ENCODE results near the gene DIS3. TPM values are rescaled to one million over a fixed set of nuclear protein-coding genes. Genes with fewer than 3 reads are reported as not detected.

DIS3 gene
- total and polyA plus RNA-seq, 2 donors (not counting 1 experiment from before 2014, with no cell fraction given): 31.9 to 41.4 TPM

DNA sequence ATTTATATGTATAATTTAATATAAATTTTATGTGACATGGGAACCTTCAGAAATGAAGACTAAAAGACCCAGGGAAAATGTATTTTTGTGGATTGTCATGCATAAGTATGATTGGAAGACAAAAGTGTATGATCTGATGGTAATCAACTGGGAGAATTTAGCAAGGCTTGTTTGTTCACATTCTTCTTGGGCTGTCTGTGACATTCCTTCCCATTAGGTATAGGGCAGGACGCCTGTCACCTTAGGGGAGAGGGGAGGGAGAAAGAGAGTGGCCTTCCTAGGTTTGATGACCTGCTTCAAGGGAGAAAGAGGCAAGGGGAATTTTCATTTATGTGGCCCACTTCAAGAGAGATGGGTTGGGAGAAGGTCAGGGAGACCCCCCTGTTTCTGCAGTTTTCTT lies 22.6 kb upstream of the DIS3 start:
- H2AFZ ChIP-seq (ENCODE audit: low read length): no peak overlapping the region
- H3K79me2 ChIP-seq (ENCODE audit: control insufficient read depth, insufficient read depth, low read length): no peaks in the 10 kb centered on the region
- H3K4me1 ChIP-seq (ENCODE audit: control insufficient read depth, extremely low read depth, insufficient read depth, low read length): no peaks in the 10 kb centered on the region
- no peak overlapping the region for H3K4me3 ChIP-seq (replicated peaks in 1 of 4; ENCODE audit: control extremely low read depth in 1 of 4, insufficient read depth in 1 of 4, low read depth in 3 of 4, low read length in 4 of 4)
- H3K36me3 ChIP-seq (ENCODE audit: control insufficient read depth, insufficient read depth, low read length): no peaks in the 10 kb centered on the region
- TF ChIP-seq EZH2 (IDR thresholded peaks at IDR 0.05; ENCODE audit: low read length, missing control alignments): no peak
- TF ChIP-seq, protein P1, sequence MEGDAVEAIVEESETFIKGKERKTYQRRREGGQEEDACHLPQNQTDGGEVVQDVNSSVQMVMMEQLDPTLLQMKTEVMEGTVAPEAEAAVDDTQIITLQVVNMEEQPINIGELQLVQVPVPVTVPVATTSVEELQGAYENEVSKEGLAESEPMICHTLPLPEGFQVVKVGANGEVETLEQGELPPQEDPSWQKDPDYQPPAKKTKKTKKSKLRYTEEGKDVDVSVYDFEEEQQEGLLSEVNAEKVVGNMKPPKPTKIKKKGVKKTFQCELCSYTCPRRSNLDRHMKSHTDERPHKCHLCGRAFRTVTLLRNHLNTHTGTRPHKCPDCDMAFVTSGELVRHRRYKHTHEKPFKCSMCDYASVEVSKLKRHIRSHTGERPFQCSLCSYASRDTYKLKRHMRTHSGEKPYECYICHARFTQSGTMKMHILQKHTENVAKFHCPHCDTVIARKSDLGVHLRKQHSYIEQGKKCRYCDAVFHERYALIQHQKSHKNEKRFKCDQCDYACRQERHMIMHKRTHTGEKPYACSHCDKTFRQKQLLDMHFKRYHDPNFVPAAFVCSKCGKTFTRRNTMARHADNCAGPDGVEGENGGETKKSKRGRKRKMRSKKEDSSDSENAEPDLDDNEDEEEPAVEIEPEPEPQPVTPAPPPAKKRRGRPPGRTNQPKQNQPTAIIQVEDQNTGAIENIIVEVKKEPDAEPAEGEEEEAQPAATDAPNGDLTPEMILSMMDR (conservative IDR thresholded peaks at IDR 0.05 in 1 of 2, IDR thresholded peaks at IDR 0.05 in 1 of 2; ENCODE audit: low read depth in 1 of 2, low read length in 2 of 2): no peak
- no peaks in the 10 kb centered on the region for H4K20me1 ChIP-seq (ENCODE audit: control insufficient read depth, extremely low read depth, insufficient read depth, low read length)
- no peaks in the 10 kb centered on the region for H3K27me3 ChIP-seq (ENCODE audit: control insufficient read depth, insufficient read depth, low read length)
- no peak overlapping the region for H3K27ac ChIP-seq (ENCODE audit: insufficient read depth, low read length)
- H3K9me3 ChIP-seq (ENCODE audit: control insufficient read depth, insufficient read depth, low read depth, low read length): no peaks in the 10 kb centered on the region
- no peak overlapping the region for H3K9ac ChIP-seq (ENCODE audit: insufficient read depth, low read length)
- no peak overlapping the region for H3K4me2 ChIP-seq (ENCODE audit: extremely low read depth, insufficient read depth, low read length)
- no peak for DNase-seq (ENCODE audit: low read depth in 2 of 2)

DNA sequence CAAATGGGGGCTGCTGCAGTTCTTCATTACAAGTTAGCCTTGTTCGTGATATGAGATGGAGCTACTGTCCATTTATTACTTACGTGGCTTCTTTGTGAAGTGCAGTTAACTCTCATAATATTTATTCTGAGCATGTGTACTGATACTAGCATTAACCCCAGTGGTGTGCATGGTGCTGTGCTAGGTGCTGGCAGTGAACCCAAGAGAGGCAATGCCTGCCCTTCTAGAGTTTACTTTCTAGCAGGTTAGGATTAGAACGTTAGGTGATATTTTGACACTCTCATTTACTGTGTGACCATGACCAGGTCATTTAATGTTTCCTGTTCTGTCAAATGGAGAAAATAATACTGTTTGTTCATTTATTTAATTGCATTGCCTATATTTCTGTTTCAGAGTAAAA lies 17.1 kb upstream of the DIS3 start:
- Histone ChIP-seq H3K4me1 (ENCODE audit: control insufficient read depth, extremely low read depth, insufficient read depth, low read length) (no peaks in the 10 kb centered on the region), H3K36me3 (ENCODE audit: control insufficient read depth, insufficient read depth, low read length) (no peaks in the 10 kb centered on the region), H3K4me3 (replicated peaks in 1 of 4; ENCODE audit: control extremely low read depth in 1 of 4, insufficient read depth in 1 of 4, low read depth in 3 of 4, low read length in 4 of 4) (no peak overlapping the region), H4K20me1 (ENCODE audit: control insufficient read depth, extremely low read depth, insufficient read depth, low read length) (no peaks in the 10 kb centered on the region), H3K27ac (ENCODE audit: insufficient read depth, low read length) (no peak overlapping the region), H3K9me3 (ENCODE audit: control insufficient read depth, insufficient read depth, low read depth, low read length) (no peaks in the 10 kb centered on the region), H3K9ac (ENCODE audit: insufficient read depth, low read length) (no peak overlapping the region), H3K79me2 (ENCODE audit: control insufficient read depth, insufficient read depth, low read length) (no peaks in the 10 kb centered on the region), H3K27me3 (ENCODE audit: control insufficient read depth, insufficient read depth, low read length) (no peaks in the 10 kb centered on the region), H2AFZ (ENCODE audit: low read length) (no peak overlapping the region), H3K4me2 (ENCODE audit: extremely low read depth, insufficient read depth, low read length) (no peak overlapping the region)
- no peak for TF ChIP-seq EZH2 (IDR thresholded peaks at IDR 0.05; ENCODE audit: low read length, missing control alignments)
- TF ChIP-seq, protein P1 (conservative IDR thresholded peaks at IDR 0.05 in 1 of 2, IDR thresholded peaks at IDR 0.05 in 1 of 2; ENCODE audit: low read depth in 1 of 2, low read length in 2 of 2): no peak
- no peak for DNase-seq (ENCODE audit: low read depth in 2 of 2)

GRCh38 chr13:72792640-72793039 lies 10.9 kb upstream of the DIS3 start:
- DNase-seq (ENCODE audit: low read depth in 2 of 2): no peak
- Histone ChIP-seq H3K27me3 (ENCODE audit: control insufficient read depth, insufficient read depth, low read length) (no peaks in the 10 kb centered on the region), H3K4me2 (ENCODE audit: extremely low read depth, insufficient read depth, low read length) (no peak overlapping the region), H3K4me3 (replicated peaks in 1 of 4; ENCODE audit: control extremely low read depth in 1 of 4, insufficient read depth in 1 of 4, low read depth in 3 of 4, low read length in 4 of 4) (no peak overlapping the region), H3K36me3 (ENCODE audit: control insufficient read depth, insufficient read depth, low read length) (peaks cover 2% of the 10 kb centered on the region), H3K27ac (ENCODE audit: insufficient read depth, low read length) (no peak overlapping the region), H3K4me1 (ENCODE audit: control insufficient read depth, extremely low read depth, insufficient read depth, low read length) (no peaks in the 10 kb centered on the region), H3K79me2 (ENCODE audit: control insufficient read depth, insufficient read depth, low read length) (no peaks in the 10 kb centered on the region), H4K20me1 (ENCODE audit: control insufficient read depth, extremely low read depth, insufficient read depth, low read length) (no peaks in the 10 kb centered on the region), H3K9ac (ENCODE audit: insufficient read depth, low read length) (no peak overlapping the region), H2AFZ (ENCODE audit: low read length) (no peak overlapping the region), H3K9me3 (ENCODE audit: control insufficient read depth, insufficient read depth, low read depth, low read length) (no peaks in the 10 kb centered on the region)
- TF ChIP-seq EZH2 (IDR thresholded peaks at IDR 0.05; ENCODE audit: low read length, missing control alignments): no peak
- TF ChIP-seq, protein P1 (conservative IDR thresholded peaks at IDR 0.05 in 1 of 2, IDR thresholded peaks at IDR 0.05 in 1 of 2; ENCODE audit: low read depth in 1 of 2, low read length in 2 of 2): no peak
